GM21786 (cell line): ENCODE results near the gene GRID1.

Experiments
- ATAC-seq: cut with Tn5 transposase; IDR thresholded peaks from one replicate; pipeline ENCODE4 v1.9.1; 2021; ENCODE audit not compliant: unreplicated experiment

GRID1 gene

GRCh38 chr10:85647741-85648140 is 718.9 kb downstream of the GRID1 start:
- ATAC-seq: no peak

GRCh38 chr10:85645926-85646711 is 720.5 kb downstream of the GRID1 start:
- no peak for ATAC-seq

GRCh38 chr10:85645053-85645452 is 721.5 kb downstream of the GRID1 start:
- ATAC-seq: no peak

- no peak for ATAC-seq
Observed at GRCh38 chr10:85643845-85644525, 722.6 kb downstream of the GRID1 start.

- no peak for ATAC-seq
Observed at GRCh38 chr10:85643171-85643844, 723.3 kb downstream of the GRID1 start.

GRCh38 chr10:85642421-85643170 is 724.0 kb downstream of the GRID1 start:
- no peak for ATAC-seq

GRCh38 chr10:85642082-85642420 is 724.5 kb downstream of the GRID1 start:
- no peak for ATAC-seq

- ATAC-seq: no peak
Observed at GRCh38 chr10:85641479-85642009, 725.1 kb downstream of the GRID1 start.

GRCh38 chr10:85638797-85639196 is 727.8 kb downstream of the GRID1 start:
- ATAC-seq: no peak

- no peak for ATAC-seq
Observed at GRCh38 chr10:85635650-85636049, 730.9 kb downstream of the GRID1 start.

GRCh38 chr10:85624511-85624910 is 742.1 kb downstream of the GRID1 start:
- no peak for ATAC-seq

GRCh38 chr10:85623758-85624157 is 742.8 kb downstream of the GRID1 start:
- ATAC-seq: no peak

GRCh38 chr10:85623342-85623741 is 743.3 kb downstream of the GRID1 start:
- no peak for ATAC-seq

- no peak for ATAC-seq
Observed at GRCh38 chr10:85622425-85622824, 744.2 kb downstream of the GRID1 start.

- no peak for ATAC-seq
Observed at GRCh38 chr10:85621562-85621961, 745.0 kb downstream of the GRID1 start.

GRCh38 chr10:85620807-85621206 is 745.8 kb downstream of the GRID1 start:
- no peak for ATAC-seq

GRCh38 chr10:85619832-85620231 is 746.8 kb downstream of the GRID1 start:
- ATAC-seq: no peak

GRCh38 chr10:85618841-85619240 is 747.8 kb downstream of the GRID1 start:
- ATAC-seq: no peak

GRCh38 chr10:85617751-85618546 is 748.6 kb downstream of the GRID1 start:
- no peak for ATAC-seq

- ATAC-seq: no peak
Observed at GRCh38 chr10:85615556-85615955, 751.0 kb downstream of the GRID1 start.
